Adrenal gland (tissue), 12 donors: Measurements from ENCODE around the gene TTC8. TPM values are rescaled to one million over a fixed set of nuclear protein-coding genes. Genes with fewer than 3 reads are reported as not detected.

Experiments
- DNase-seq, 7 donors: peaks; one replicate each; pipeline ENCODE4 v3.0.0-alpha.2; 2019 to 2020
- H3K27ac ChIP-seq, 5 donors: fragments of 200-600 bp; sonication (generic) in 4 of 5; 1 replicate in 3 of 5; 2 replicates in 2 of 5; pipeline versions ENCODE4 v1.5.1 to v1.8.0; 2016 to 2020; ENCODE audit warnings: mild to moderate bottlenecking in 1 of 5
- H3K27me3 ChIP-seq: fragments of 200-600 bp; 2 replicates; pipeline ENCODE4 v1.8.0; 2021
- H3K36me3 ChIP-seq, 2 donors: fragments of 200-600 bp; replicated peaks in 1 of 2; 1 replicate in 1 of 2; 2 replicates in 1 of 2; pipeline versions ENCODE4 v1.5.1 to v1.8.0; 2018 to 2022
- H3K4me1 ChIP-seq, 2 donors: fragments of 200-600 bp; replicated peaks in 1 of 2; 1 replicate in 1 of 2; 2 replicates in 1 of 2; pipeline versions ENCODE4 v1.5.1 to v1.8.0; 2018 to 2021
- H3K4me3 ChIP-seq, 4 donors: fragments of 200-600 bp; sonication (generic) in 3 of 4; one replicate each; pipeline ENCODE4 v1.5.1; 2016 to 2018
- H3K9me3 ChIP-seq, 3 donors: fragments of 200-600 bp; sonication (generic) in 1 of 3; replicated peaks in 1 of 3; 1 replicate in 2 of 3; 2 replicates in 1 of 3; pipeline versions ENCODE4 v1.5.1 to v1.8.0; 2016 to 2021
- POLR2A ChIP-seq, 2 donors: fragments of 450-650 bp; IDR thresholded peaks; one replicate each; pipeline ENCODE4 v1.6.1; 2017; ENCODE audit warnings: antibody characterized with exemption in 2 of 2, mild to moderate bottlenecking in 2 of 2, moderate library complexity in 1 of 2
- WGBS, 4 donors: extraction: QIAGEN DNeasy Blood & Tissue Kit in 2 of 4; methylation state at CpG; one replicate each; pipeline versions ENCODE4 v1.1.5 to v1.1.7; 2013 to 2017; 5-methylcytosine and 5-hydroxymethylcytosine counted together
- intact Hi-C, 2 donors: fragments of 100-400 bp; cut with DNase I; formaldehyde crosslinking; loops; one replicate each; pipeline versions ENCODE4 v1.14.1 to v1.15.0; 2022 to 2023
- polyA plus RNA-seq, 3 donors: library from polyadenylated mRNA; stranded (reverse); fragments of 200-250 nt in 2 of 3; fragments of 350-450 nt in 1 of 3; fragmentation: Illumina TruSeq in 1 of 3; extraction: RNeasy Lipid Tissue Mini Kit (QIAGEN cat#74804) in 1 of 3; gene quantifications; one replicate each; pipeline ENCODE4 v1.2.3, GENCODE V29; 2013 to 2014
- total RNA-seq, 9 donors: library from RNA; depleted of rRNA in 4 of 9; stranded (reverse); fragments of >200 nt in 4 of 9; fragments of 120-200 nt in 1 of 9; fragmentation: NEBNext Ultra II Directional in 1 of 9; extraction: Animal tissue kit (Norgen Biotek cat#: 25700) in 1 of 9; gene quantifications; one replicate each; pipeline versions ENCODE4 v1.1.0 to v1.2.4, GENCODE V29; 2013 to 2023
- TF ChIP-seq, protein P1 (sequence below), 6 experiments: fragments of 450-650 bp in 4 of 6; fragments of 200-600 bp in 2 of 6; sonication (generic) in 1 of 6; IDR thresholded peaks; 1 replicate in 5 of 6; 2 replicates in 1 of 6; pipeline versions ENCODE4 v1.5.1 to v1.8.0; 2016 to 2021; ENCODE audit warnings: antibody characterized with exemption in 6 of 6, mild to moderate bottlenecking in 2 of 6, moderate library complexity in 1 of 6
- donor health status: healthy with polysubstance abuse.
- donor health status: Bipolar disorder and iron deficiency.
- donor health status: DM: yes; HTN: yes; CAD: no.
- donor health status: DM: no; HTN: no; CAD: no.
- donor health status: DM: no; HTN: no; CAD: no.
- donor health status: DM: yes; HTN: yes; CAD: no.

Gene TTC8
- total and polyA plus RNA-seq, 12 donors, result 40.4 to 184 (median 68.3) TPM

DNA sequence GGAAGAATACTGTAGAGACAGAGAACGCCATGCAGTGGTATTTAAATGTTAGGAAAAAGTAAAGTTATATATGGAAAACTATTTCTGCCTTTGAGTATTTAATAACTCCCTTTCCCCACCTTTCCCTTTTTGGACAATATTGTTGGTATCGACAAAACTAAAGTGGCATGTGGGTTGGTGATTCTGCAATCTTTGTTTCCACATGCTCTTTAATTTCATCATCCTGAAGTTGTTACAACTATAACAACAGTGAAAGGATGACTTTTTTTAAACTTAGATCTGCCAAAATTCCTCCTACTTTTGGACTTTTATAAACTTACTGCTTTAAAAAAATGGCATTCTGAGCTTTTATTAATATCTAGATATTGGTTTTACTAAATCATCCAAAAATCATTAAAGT lies 25.3 kb downstream of the TTC8 start:
- Histone ChIP-seq H3K4me1 (no peaks in the 10 kb centered on the region), H3K4me3 (no peak overlapping the region), H3K27ac (no peak overlapping the region), H3K9me3 (no peaks in the 10 kb centered on the region), H3K27me3 (no peaks in the 10 kb centered on the region), H3K36me3 (peaks cover 0 to 10% of the 10 kb centered on the region in 2 donors)
- TF ChIP-seq, protein P1, sequence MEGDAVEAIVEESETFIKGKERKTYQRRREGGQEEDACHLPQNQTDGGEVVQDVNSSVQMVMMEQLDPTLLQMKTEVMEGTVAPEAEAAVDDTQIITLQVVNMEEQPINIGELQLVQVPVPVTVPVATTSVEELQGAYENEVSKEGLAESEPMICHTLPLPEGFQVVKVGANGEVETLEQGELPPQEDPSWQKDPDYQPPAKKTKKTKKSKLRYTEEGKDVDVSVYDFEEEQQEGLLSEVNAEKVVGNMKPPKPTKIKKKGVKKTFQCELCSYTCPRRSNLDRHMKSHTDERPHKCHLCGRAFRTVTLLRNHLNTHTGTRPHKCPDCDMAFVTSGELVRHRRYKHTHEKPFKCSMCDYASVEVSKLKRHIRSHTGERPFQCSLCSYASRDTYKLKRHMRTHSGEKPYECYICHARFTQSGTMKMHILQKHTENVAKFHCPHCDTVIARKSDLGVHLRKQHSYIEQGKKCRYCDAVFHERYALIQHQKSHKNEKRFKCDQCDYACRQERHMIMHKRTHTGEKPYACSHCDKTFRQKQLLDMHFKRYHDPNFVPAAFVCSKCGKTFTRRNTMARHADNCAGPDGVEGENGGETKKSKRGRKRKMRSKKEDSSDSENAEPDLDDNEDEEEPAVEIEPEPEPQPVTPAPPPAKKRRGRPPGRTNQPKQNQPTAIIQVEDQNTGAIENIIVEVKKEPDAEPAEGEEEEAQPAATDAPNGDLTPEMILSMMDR (IDR thresholded peaks at IDR 0.05), result no peak
- TF ChIP-seq POLR2A (IDR thresholded peaks at IDR 0.05), result no peak
- no peak for DNase-seq
- intact Hi-C loops, result loop anchor here in 1 of 2 donors (10.0 kb wide), 1 partner anchor 55 kb away; the partner anchor contains the start of gene EML5
- 82 to 98% (median 88%) methylated on average over 2 of the region's 2 CpGs for WGBS, 4 donors

DNA sequence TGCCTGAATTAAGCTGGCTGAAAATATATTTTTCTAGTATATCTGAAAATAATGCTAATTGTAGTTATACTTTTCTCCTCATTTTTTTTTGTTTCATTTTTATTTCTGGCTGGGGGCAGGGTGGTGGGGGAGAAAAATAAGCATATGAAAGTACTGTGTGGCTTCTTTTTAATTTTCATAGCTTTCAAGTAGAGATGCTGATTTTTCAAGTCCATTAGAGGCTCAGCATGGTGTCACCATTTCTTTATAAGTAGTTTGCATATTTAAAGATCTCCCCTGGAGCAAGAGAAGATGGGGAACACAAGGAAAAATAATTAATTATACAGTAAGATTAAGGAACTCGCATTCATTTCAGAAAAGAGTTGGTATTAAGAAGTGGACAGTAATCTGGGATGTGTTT lies 27.1 kb downstream of the TTC8 start:
- H3K4me1 ChIP-seq, result no peaks in the 10 kb centered on the region
- WGBS, 4 donors, result 76 to 89% (median 82%) methylated on average over 1 of the region's 1 CpG

DNA sequence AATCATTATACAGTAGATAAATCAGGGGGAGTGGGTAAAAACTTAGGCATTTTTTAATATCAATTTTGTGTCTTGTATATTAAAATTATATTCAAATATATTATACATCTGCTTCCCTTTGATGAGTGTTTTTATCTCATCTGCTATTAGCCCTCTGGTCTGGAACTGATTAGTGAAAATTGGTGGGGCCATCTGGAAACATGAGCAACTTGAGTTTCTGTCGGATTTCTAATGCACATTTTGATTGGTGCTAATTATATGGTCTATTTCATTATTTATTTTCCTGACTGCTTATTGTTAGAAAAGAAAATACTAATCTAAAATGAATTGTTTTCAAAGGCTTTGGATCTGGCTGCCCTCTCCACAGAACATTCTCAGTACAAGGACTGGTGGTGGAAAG lies 28.2 kb downstream of the TTC8 start:
- no peak for TF ChIP-seq POLR2A (IDR thresholded peaks at IDR 0.05)
- TF ChIP-seq, protein P1 (IDR thresholded peaks at IDR 0.05), result no peak
- H3K9me3 ChIP-seq, result no peaks in the 10 kb centered on the region
- H3K4me3 ChIP-seq, result no peak overlapping the region
- intact Hi-C loops, result no loop called here
- H3K27me3 ChIP-seq, result no peaks in the 10 kb centered on the region
- no peak for DNase-seq
- H3K4me1 ChIP-seq, result no peaks in the 10 kb centered on the region
- no peak overlapping the region for H3K27ac ChIP-seq
- peaks cover 0 to 18% of the 10 kb centered on the region in 2 donors for H3K36me3 ChIP-seq
- WGBS, 4 donors, result 71 to 84% (median 73%) methylated on average over 1 of the region's 1 CpG

More for the DNA sequence above, 27.1 kb downstream of the TTC8 start:
- DNase-seq, result no peak
- intact Hi-C loops, result no loop called here
- H3K4me3 ChIP-seq, result no peak overlapping the region
- H3K27ac ChIP-seq, result no peak overlapping the region
- peaks cover 0 to 18% of the 10 kb centered on the region in 2 donors for H3K36me3 ChIP-seq
- H3K9me3 ChIP-seq, result no peaks in the 10 kb centered on the region
- TF ChIP-seq, protein P1 (IDR thresholded peaks at IDR 0.05), result no peak
- no peak for TF ChIP-seq POLR2A (IDR thresholded peaks at IDR 0.05)
- no peaks in the 10 kb centered on the region for H3K27me3 ChIP-seq

DNA sequence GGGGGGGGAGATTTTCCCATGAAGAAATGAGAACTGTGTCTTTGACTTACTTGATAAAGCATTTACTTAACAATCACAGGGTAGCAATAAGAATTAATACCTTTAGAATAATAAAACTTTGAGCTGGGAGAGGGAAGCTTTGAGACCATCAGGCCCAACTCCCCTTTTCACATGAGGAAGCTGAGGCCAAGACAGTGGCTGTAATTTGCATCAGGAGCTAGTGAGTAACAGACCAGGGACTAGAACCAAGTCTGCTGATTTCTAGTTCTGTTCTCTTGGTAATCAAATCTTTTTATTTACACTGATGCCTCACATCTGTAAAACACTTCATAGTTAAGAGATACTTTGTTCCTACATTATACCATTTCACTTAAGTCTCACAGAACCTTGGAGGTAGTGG lies 28.7 kb downstream of the TTC8 start:
- no peak for TF ChIP-seq POLR2A (IDR thresholded peaks at IDR 0.05)
- TF ChIP-seq, protein P1 (IDR thresholded peaks at IDR 0.05), result no peak
- H3K4me3 ChIP-seq, result no peak overlapping the region
- no peaks in the 10 kb centered on the region for H3K9me3 ChIP-seq
- H3K27ac ChIP-seq, result no peak overlapping the region
- intact Hi-C loops, result no loop called here
- H3K27me3 ChIP-seq, result no peaks in the 10 kb centered on the region
- no peaks in the 10 kb centered on the region for H3K4me1 ChIP-seq
- H3K36me3 ChIP-seq, result peaks cover 0 to 18% of the 10 kb centered on the region in 2 donors
- DNase-seq, result no peak
